Hepatocyte (in vitro differentiated cells): ENCODE results near the gene HOXD9.

Experiments
- EZH2 ChIP-seq: fragments of 200-600 bp; sonication (generic); IDR thresholded peaks from 2 replicates; pipeline ENCODE4 v1.6.1; 2016; ENCODE audit warnings: antibody characterized with exemption, mild to moderate bottlenecking, borderline replicate concordance
- EZH2phosphoT487 ChIP-seq: fragments of 200-600 bp; sonication (generic); IDR thresholded peaks from one replicate; pipeline ENCODE4 v1.6.1; 2018; ENCODE audit warnings: antibody characterized with exemption, mild to moderate bottlenecking, low read depth, moderate library complexity; ENCODE audit not compliant: unreplicated experiment, severe bottlenecking
- TF ChIP-seq, protein P1 (sequence below): fragments of 200-600 bp; sonication (generic); IDR thresholded peaks from 2 replicates; pipeline ENCODE4 v1.5.1; 2016; ENCODE audit warnings: antibody characterized with exemption, mild to moderate bottlenecking; ENCODE audit not compliant: poor library complexity

- TF ChIP-seq, protein P1, sequence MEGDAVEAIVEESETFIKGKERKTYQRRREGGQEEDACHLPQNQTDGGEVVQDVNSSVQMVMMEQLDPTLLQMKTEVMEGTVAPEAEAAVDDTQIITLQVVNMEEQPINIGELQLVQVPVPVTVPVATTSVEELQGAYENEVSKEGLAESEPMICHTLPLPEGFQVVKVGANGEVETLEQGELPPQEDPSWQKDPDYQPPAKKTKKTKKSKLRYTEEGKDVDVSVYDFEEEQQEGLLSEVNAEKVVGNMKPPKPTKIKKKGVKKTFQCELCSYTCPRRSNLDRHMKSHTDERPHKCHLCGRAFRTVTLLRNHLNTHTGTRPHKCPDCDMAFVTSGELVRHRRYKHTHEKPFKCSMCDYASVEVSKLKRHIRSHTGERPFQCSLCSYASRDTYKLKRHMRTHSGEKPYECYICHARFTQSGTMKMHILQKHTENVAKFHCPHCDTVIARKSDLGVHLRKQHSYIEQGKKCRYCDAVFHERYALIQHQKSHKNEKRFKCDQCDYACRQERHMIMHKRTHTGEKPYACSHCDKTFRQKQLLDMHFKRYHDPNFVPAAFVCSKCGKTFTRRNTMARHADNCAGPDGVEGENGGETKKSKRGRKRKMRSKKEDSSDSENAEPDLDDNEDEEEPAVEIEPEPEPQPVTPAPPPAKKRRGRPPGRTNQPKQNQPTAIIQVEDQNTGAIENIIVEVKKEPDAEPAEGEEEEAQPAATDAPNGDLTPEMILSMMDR = no peak
- TF ChIP-seq EZH2 = no peak
- no peak for TF ChIP-seq EZH2phosphoT487
Observed at GRCh38 chr2:176174382-176174823, 51.9 kb downstream of the HOXD9 start.
